ENCODE measurements around the gene CSE1L. TPM values are rescaled to one million over a fixed set of nuclear protein-coding genes. Genes with fewer than 3 reads are reported as not detected.

The CSE1L gene
- total RNA-seq, 1 experiment from 2014 or later = 193 TPM

- CTCF ChIA-PET = no interaction called here
- POLR2A ChIA-PET (ENCODE audit: low non-redundant PET) = no interaction called here
- no peak overlapping the region for H3K4me3 ChIP-seq (ENCODE audit: low read depth, low read length, poor library complexity, severe bottlenecking)
These were observed 8.1 kb upstream of the CSE1L start for GRCh38 chr20:49037962-49038387.

GRCh38 chr20:49039854-49040253, 6.3 kb upstream of the CSE1L start:
- TF ChIP-seq, protein P1, sequence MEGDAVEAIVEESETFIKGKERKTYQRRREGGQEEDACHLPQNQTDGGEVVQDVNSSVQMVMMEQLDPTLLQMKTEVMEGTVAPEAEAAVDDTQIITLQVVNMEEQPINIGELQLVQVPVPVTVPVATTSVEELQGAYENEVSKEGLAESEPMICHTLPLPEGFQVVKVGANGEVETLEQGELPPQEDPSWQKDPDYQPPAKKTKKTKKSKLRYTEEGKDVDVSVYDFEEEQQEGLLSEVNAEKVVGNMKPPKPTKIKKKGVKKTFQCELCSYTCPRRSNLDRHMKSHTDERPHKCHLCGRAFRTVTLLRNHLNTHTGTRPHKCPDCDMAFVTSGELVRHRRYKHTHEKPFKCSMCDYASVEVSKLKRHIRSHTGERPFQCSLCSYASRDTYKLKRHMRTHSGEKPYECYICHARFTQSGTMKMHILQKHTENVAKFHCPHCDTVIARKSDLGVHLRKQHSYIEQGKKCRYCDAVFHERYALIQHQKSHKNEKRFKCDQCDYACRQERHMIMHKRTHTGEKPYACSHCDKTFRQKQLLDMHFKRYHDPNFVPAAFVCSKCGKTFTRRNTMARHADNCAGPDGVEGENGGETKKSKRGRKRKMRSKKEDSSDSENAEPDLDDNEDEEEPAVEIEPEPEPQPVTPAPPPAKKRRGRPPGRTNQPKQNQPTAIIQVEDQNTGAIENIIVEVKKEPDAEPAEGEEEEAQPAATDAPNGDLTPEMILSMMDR (conservative IDR thresholded peaks at IDR 0.05; ENCODE audit: low read depth, low read length) = no peak
- no peak for TF ChIP-seq EZH2 (IDR thresholded peaks at IDR 0.05; ENCODE audit: borderline replicate concordance, low read depth, low read length, poor library complexity, severe bottlenecking)
- no peaks in the 10 kb centered on the region for H3K9me3 ChIP-seq (ENCODE audit: low read depth, low read length, poor library complexity, severe bottlenecking)
- intact Hi-C loops (cut with micrococcal nuclease; ENCODE audit: unreplicated experiment) = no loop called here
- H3K27me3 ChIP-seq (replicated peaks; ENCODE audit: insufficient read depth, low read depth, low read length, poor library complexity) = no peaks in the 10 kb centered on the region
- no peak overlapping the region for H3K4me3 ChIP-seq (ENCODE audit: low read depth, low read length, poor library complexity, severe bottlenecking)
- BruUV-seq (replicated peaks) = no TSS peak
- CTCF ChIA-PET = no interaction called here
- no peaks in the 10 kb centered on the region for H3K4me1 ChIP-seq (ENCODE audit: insufficient read depth, low read length, poor library complexity, severe bottlenecking)
- no peak for DNase-seq (ENCODE audit: low spot score)
- POLR2A ChIA-PET (ENCODE audit: low non-redundant PET) = no interaction called here
- no peak overlapping the region for H3K27ac ChIP-seq (ENCODE audit: low read depth, low read length, poor library complexity, severe bottlenecking)
- no peaks in the 10 kb centered on the region for H3K36me3 ChIP-seq (ENCODE audit: insufficient read depth, low read length, poor library complexity, severe bottlenecking)

More at GRCh38 chr20:49037962-49038387, 8.1 kb upstream of the CSE1L start:
- H3K27ac ChIP-seq (ENCODE audit: low read depth, low read length, poor library complexity, severe bottlenecking) = no peak overlapping the region
- intact Hi-C loops (cut with micrococcal nuclease; ENCODE audit: unreplicated experiment) = no loop called here
- H3K36me3 ChIP-seq (ENCODE audit: insufficient read depth, low read length, poor library complexity, severe bottlenecking) = peaks cover 6% of the 10 kb centered on the region
- no peaks in the 10 kb centered on the region for H3K27me3 ChIP-seq (replicated peaks; ENCODE audit: insufficient read depth, low read depth, low read length, poor library complexity)
- H3K9me3 ChIP-seq (ENCODE audit: low read depth, low read length, poor library complexity, severe bottlenecking) = no peaks in the 10 kb centered on the region
- DNase-seq (ENCODE audit: low spot score) = no peak
- no TSS peak for BruUV-seq (replicated peaks)
- no peaks in the 10 kb centered on the region for H3K4me1 ChIP-seq (ENCODE audit: insufficient read depth, low read length, poor library complexity, severe bottlenecking)
- TF ChIP-seq, protein P1 (conservative IDR thresholded peaks at IDR 0.05; ENCODE audit: low read depth, low read length) = no peak
- TF ChIP-seq EZH2 (IDR thresholded peaks at IDR 0.05; ENCODE audit: borderline replicate concordance, low read depth, low read length, poor library complexity, severe bottlenecking) = no peak

DNA sequence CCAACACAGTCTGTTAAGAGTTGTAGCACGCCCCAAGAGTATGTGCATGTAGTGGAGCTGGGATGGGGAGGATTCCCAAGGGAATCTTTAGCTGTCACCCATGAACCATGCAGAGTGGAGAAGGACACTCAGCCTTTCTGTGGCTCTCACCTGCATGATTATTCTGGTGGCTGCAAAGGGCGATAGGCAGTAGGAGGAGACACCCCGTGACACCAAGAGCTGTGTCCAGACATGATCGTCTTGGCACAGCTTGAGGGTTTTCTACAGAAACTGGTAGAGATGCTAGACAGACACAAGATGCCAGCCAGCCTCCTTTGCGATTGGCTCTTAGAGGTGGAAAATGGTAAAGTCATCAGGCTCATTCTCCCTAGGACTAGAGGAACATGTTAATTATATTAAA, 3.1 kb upstream of the CSE1L start:
- Histone ChIP-seq H3K4me1 (ENCODE audit: insufficient read depth, low read length, poor library complexity, severe bottlenecking) (peaks cover 12% of the 10 kb centered on the region), H3K27ac (ENCODE audit: low read depth, low read length, poor library complexity, severe bottlenecking) (no peak overlapping the region), H3K4me3 (ENCODE audit: low read depth, low read length, poor library complexity, severe bottlenecking) (no peak overlapping the region), H3K27me3 (replicated peaks; ENCODE audit: insufficient read depth, low read depth, low read length, poor library complexity) (no peaks in the 10 kb centered on the region), H3K36me3 (ENCODE audit: insufficient read depth, low read length, poor library complexity, severe bottlenecking) (peaks cover 5% of the 10 kb centered on the region), H3K9me3 (ENCODE audit: low read depth, low read length, poor library complexity, severe bottlenecking) (no peaks in the 10 kb centered on the region)
- intact Hi-C loops (cut with micrococcal nuclease; ENCODE audit: unreplicated experiment) = no loop called here
- no TSS peak for BruUV-seq (replicated peaks)
- ChIA-PET POLR2A (ENCODE audit: low non-redundant PET) (no interaction called here), CTCF (no interaction called here)
- TF ChIP-seq, protein P1 (conservative IDR thresholded peaks at IDR 0.05; ENCODE audit: low read depth, low read length) = no peak
- no peak for TF ChIP-seq EZH2 (IDR thresholded peaks at IDR 0.05; ENCODE audit: borderline replicate concordance, low read depth, low read length, poor library complexity, severe bottlenecking)
- no peak for DNase-seq (ENCODE audit: low spot score)
